WI38 (cell line): ENCODE data around the gene CEP164.

Experiments
- H3K4me3 ChIP-seq: 2 replicates; pipeline ENCODE4 v1.5.1; 2011; ENCODE audit warnings: low read depth, mild to moderate bottlenecking, control low read depth, low read length
- TF ChIP-seq, protein P1 (sequence below): IDR thresholded peaks from 2 replicates; pipeline ENCODE4 v1.5.1; 2012; ENCODE audit warnings: low read depth, mild to moderate bottlenecking, control low read depth, low read length

Gene CEP164

DNA sequence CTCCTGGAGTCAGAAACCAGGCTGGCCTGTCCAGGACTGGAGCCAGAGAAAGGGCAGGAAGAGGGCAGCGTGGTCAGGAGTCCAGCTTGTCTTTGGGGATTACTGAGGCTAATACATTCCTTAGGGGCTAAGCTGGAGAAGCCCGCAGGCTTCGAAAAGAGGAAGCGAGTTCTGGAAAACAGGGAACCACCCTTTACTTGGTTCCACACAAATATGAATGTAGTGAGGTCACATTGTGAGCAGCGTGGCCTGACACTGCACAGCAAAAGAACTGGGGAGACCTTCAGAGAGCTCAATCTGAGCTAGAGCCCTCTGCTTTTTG is 132.3 kb downstream of the CEP164 start:
- TF ChIP-seq, protein P1, sequence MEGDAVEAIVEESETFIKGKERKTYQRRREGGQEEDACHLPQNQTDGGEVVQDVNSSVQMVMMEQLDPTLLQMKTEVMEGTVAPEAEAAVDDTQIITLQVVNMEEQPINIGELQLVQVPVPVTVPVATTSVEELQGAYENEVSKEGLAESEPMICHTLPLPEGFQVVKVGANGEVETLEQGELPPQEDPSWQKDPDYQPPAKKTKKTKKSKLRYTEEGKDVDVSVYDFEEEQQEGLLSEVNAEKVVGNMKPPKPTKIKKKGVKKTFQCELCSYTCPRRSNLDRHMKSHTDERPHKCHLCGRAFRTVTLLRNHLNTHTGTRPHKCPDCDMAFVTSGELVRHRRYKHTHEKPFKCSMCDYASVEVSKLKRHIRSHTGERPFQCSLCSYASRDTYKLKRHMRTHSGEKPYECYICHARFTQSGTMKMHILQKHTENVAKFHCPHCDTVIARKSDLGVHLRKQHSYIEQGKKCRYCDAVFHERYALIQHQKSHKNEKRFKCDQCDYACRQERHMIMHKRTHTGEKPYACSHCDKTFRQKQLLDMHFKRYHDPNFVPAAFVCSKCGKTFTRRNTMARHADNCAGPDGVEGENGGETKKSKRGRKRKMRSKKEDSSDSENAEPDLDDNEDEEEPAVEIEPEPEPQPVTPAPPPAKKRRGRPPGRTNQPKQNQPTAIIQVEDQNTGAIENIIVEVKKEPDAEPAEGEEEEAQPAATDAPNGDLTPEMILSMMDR, result no peak
- no peak overlapping the region for H3K4me3 ChIP-seq

DNA sequence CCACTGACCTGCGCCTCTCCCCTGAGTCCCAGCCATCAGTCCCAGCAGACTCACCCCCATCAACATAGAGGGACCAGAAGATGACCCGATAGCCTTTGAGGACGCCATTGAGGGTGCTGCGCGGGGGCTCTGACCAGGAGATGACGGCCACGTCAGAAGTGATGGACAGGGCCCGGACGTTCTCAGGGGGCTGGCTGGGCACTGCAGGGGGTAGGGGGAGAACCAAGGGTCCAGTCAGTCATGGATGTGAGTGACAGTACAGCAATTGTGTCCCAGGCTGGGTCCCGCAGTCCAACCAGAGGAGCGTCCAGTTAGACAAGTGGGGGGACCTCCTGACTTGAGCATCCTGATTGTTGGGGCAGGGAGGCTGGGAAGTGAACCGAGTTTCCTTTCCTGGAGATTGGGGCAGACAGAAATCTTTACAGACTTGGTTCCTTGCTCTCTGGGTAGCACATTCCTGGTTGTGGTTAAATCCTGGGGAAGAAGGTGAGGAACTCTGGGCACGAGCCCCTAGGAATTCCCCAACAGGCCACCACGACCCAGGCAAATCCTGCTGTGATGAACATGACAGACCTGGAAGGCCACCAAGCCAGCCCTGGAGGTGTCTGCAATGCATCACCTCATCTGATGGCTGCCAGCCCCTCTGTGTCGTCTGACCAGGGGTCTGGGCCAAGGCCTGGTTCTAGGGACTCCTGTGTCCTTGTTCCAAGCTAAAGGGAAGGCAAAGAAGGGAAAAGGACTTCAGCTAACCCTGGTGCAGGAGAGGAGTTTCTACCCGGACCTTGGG is 133.9 kb downstream of the CEP164 start:
- H3K4me3 ChIP-seq, result no peak overlapping the region
- TF ChIP-seq, protein P1, result no peak

DNA sequence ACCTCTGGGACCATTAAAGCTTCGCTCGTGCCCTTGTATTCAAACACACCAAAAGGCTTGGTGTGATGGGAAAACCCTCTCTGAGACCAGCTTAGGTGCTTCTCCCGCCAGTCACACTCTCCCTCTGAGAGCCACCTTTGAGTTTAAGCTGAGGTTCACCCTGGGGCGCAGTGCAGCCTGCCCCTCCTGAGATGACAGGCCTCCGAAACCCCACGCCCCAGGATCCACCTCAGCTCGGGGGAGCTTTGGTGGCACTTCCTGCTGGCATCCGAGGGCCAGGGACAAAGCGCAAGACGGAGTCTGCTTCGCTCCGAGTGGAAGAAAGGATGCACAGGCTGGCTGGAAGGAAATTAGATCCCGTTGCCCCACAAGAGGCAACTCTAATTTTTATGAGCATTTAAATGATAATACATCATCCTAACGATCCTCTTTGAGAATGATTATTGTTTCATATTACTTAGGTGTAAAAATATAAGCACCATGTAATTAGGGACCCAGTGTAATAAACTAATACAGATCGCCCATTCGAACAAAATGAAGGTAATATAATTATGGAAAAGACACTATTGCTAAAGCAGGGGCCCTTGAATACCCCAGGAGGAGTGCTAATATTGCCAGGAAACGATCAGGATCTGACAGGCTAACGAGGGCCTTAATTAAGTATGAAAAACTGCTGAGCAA is 134.7 kb downstream of the CEP164 start:
- no peak overlapping the region for H3K4me3 ChIP-seq
- TF ChIP-seq, protein P1, result no peak

DNA sequence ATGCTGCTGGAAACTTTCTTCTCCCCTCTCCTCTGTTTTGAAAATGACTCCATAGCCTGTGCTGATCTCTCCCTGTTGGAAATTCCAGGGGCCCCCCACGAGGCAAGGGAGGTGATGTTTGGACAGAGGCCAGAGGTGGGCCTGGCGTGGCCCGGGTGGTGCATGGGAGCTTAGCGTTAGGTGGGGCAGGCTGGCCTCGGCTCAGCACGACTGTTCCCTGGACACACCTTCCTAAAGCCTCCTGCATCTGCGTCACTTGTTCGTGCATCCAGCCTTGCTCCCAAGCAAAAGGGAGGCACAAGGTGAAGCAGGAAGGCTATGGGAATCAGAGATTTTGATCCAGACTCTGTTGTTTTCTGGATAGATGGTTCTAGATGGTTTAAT is 135.2 kb downstream of the CEP164 start:
- no peak overlapping the region for H3K4me3 ChIP-seq
- TF ChIP-seq, protein P1, result no peak
